Retinal pigment epithelial cell (primary cell): Measurements from ENCODE around the gene SH2D6.

ENCODE experiments used
- DNase-seq: peaks from one replicate; pipeline ENCODE4 v3.0.0-alpha.2; 2010; ENCODE audit warnings: low read depth
- H3K4me3 ChIP-seq: 2 replicates; pipeline ENCODE4 v1.5.1; 2011; ENCODE audit warnings: mild to moderate bottlenecking, low read length, control low read depth, moderate library complexity
- TF ChIP-seq, protein P1 (sequence below): conservative IDR thresholded peaks from 2 replicates; pipeline ENCODE4 v1.5.1; 2011; ENCODE audit warnings: low read depth, low read length, control low read depth, inconsistent platforms

The SH2D6 gene

DNA sequence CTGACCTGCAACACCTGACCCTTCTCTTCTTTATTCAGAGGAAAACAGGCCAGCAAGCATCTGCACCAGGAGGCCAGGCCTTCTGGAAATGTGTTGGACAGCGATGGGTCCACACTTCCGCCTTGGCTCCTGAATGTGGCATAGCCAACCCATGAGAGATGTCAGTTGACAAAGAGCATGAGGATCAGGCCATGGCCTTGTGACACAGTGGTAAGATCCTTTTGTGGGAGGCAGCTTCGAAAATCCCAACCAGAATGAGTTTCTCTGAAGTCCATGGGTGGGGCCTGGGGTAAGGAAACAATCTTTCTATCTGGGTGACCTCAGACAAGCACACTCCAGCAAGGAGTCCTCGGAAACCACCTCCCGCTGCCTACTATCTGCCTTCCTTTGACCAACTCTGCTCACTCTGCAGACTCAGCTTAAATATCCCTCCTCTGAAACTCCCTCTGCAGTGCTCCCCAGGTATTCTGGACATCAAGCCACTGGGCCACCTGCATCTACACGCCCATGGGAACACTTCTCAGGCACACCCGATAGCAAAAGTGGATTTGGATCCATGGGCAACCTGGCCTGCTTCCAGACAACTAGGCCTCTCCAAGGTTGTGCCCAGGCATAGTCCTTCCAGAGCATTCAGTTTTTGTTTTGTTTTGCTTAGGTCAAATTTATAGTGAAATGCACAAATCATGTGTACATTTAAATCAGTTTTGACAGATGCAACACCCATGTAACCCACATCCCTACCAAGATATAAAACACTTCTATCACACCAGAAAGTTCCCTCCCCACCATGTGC lies 3.6 kb upstream of the SH2D6 start:
- no peak for DNase-seq
- TF ChIP-seq, protein P1, sequence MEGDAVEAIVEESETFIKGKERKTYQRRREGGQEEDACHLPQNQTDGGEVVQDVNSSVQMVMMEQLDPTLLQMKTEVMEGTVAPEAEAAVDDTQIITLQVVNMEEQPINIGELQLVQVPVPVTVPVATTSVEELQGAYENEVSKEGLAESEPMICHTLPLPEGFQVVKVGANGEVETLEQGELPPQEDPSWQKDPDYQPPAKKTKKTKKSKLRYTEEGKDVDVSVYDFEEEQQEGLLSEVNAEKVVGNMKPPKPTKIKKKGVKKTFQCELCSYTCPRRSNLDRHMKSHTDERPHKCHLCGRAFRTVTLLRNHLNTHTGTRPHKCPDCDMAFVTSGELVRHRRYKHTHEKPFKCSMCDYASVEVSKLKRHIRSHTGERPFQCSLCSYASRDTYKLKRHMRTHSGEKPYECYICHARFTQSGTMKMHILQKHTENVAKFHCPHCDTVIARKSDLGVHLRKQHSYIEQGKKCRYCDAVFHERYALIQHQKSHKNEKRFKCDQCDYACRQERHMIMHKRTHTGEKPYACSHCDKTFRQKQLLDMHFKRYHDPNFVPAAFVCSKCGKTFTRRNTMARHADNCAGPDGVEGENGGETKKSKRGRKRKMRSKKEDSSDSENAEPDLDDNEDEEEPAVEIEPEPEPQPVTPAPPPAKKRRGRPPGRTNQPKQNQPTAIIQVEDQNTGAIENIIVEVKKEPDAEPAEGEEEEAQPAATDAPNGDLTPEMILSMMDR, result no peak
- no peak overlapping the region for H3K4me3 ChIP-seq

DNA sequence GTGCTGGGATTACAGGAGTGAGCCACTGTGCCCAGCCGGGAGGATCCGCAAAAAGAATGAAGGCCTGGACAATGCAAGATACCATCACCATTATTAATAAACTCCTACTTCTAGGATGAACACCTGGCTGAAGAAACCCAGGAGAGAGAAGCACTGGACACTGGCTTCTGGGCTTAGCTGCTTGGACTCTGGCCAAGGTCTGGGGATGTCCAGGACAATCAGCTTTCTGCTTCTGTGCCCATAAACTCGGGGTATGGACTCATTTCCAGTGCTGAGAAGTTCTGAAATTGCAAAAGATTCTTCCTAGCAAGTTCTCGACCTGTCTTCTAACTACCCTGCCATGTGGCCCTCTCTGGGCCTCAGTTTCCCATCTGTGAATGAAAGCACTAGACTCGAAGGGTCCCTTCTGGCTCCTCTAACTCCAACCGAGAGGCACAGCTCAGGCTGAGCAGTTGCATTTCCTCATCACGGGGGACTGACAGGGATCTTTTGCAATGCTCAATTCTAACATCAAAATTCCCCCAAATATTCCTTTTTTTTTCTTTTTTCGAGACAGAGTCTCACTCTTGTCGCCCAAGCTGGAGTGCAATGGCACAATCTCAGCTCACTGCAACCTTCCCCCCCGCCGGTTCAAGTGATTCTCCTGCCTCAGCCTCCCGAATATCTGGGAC lies 2.4 kb upstream of the SH2D6 start:
- DNase-seq, result no peak

DNA sequence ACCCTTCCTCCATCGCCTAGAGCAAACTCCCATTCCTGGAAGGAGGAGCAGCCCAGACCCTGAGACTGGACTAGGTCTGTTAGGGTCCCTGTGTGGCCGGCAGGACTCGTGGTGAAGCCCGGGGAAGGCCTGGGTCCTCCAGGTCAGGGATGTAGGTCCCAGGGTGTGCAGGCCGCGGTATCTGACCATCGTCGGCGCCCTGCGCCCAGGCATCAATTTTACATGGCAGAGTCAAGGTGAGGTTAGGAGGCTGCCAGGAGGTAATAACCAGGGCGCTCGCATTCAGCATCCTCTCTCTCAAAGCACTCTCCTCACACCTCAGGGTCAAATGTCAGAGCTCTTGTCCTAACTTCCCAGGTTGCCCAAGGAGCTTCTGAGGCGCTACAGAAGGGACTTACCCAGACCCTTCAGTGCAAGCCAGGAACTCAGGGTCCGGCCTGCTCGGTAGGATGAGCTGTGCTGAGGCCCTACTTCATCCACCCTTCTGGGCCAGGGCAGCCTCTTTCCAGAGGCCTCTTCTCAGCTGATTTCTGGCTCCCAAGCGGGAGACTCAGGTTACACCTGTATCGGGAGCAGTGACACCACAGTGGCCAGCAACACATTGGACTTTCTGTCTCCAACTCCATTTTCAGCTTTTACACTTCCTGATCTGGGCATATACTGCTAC lies 628 bp downstream of the SH2D6 start:
- TF ChIP-seq, protein P1, result no peak
- DNase-seq, result no peak
- H3K4me3 ChIP-seq, result peak overlapping the region; percentile 81

More for the DNA sequence above, 2.4 kb upstream of the SH2D6 start:
- TF ChIP-seq, protein P1, result no peak
- no peak overlapping the region for H3K4me3 ChIP-seq

DNA sequence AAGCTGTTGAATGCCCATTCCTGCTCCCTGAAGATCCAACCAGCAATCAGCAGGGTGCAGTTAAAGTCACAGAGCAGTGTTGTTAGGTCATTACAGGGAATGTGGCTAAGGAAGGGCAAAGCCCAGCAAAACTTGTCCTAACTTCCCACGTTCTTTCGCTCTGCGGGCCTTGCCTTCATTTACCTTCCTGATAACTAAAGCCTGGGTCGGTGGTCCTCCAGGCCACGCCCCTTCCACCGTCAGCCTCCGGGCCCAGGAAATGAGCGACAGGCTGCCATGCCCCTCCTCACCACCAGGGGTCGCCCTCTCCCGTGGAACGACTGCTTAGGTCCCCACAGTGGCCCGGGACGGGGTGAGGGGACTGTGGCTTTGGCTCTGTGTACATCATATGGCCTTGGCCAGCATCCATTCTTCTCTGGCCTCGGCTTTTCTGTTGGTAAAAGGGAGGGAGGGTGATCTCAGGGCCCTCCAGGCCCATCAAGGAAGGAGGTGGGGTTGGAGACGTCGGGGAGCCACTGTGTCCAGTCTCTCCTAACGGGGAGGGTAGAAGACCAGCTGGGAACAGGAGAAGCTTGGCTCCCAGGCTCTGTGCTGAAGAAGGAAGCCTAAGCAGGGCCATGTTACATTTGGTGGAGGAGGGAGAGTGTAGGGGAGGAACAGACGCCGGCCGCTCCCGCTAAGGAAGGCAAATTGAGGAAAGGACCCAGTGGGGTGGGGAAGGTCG lies 2.2 kb downstream of the SH2D6 start:
- no peak for DNase-seq
- TF ChIP-seq, protein P1, result peak; percentile 98
- H3K4me3 ChIP-seq, result peak overlapping the region; percentile 31

DNA sequence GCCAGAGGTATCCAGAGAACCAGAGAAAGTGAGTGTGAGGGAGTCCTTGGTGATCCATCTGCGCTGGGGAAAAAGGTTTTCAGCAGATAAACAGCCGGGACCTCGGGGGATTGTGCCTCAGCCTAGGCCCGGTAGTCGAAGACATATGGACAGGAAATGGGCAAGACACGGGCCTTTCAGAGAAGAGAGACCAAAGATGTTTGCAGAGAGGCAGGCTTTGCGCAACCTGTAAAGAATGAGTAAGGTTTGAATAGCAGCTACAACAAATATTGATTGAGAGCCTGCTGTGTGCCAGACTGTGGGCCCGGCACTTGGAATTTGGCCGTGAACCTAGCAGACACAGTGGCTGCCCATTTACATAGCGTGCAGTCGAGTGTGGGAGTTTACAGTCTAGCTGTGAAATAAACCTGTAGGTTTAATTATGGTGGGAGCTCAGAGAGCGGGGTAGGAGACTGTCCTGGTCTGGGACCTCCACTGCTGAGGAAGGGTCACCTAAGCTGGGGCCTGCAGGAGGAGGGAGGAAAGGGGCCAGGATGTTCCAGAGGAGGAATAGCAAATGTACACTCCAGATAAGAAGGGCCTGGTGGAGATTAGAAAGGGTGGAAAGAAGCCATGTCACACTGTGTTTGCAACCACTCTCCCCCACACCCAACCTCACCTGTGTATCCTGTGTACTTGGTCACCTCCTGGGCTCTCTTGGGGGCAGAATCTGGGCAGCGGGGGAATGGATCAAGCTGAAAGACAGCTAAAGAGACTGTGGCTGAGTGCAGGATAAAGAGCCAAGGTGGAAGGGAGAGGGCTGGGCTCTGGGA lies 3.0 kb downstream of the SH2D6 start:
- no peak for DNase-seq
- TF ChIP-seq, protein P1, result no peak
- H3K4me3 ChIP-seq, result no peak overlapping the region

DNA sequence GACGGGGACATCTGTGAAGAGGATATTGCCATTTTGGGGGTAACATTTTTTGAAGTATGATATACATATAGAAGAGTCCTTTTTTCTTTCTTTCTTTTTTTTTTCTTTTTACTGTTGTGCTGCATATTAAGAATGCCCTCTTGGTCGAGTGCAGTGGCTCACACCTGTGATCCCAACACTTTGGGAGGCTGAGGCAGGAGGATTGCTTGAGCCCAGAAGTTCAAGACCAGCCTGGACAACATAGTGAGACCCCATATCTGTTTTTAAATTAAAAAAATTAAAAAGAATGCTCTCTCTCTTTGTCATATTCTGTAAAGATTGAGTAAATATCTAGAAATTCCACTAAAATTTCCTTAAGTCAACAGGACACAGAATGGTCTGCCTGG lies 3.6 kb downstream of the SH2D6 start:
- no peak overlapping the region for H3K4me3 ChIP-seq
- DNase-seq, result no peak
- TF ChIP-seq, protein P1, result no peak
